Hepatocyte (in vitro differentiated cells): ENCODE data around the gene PCDHB14.

Experiments used
- EZH2phosphoT487 ChIP-seq: fragments of 200-600 bp; sonication (generic); IDR thresholded peaks from one replicate; pipeline ENCODE4 v1.6.1; 2018; ENCODE audit warnings: antibody characterized with exemption, mild to moderate bottlenecking, low read depth, moderate library complexity; ENCODE audit not compliant: unreplicated experiment, severe bottlenecking
- TF ChIP-seq, protein P1 (sequence below): fragments of 200-600 bp; sonication (generic); IDR thresholded peaks from 2 replicates; pipeline ENCODE4 v1.5.1; 2016; ENCODE audit warnings: antibody characterized with exemption, mild to moderate bottlenecking; ENCODE audit not compliant: poor library complexity

DNA sequence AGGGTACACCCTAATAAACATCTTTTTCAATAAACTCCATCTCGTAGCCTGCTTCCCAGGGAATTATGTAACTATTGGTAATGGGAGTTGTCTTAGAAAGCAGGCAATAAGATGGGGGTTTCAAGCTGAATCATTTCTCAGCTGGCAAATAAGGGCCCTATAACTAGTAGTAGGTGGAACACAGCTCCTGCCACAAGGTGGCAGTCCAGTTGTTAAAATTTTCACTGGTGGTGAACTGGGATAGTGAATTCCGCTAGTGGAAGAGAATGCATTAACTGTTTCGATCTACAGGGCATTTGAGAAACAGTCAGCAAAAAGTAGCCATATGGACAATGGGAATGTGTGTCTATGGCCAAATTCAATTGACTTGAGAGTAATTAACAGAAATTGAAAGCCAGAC, 49.8 kb downstream of the PCDHB14 start:
- TF ChIP-seq EZH2phosphoT487 = no peak
- TF ChIP-seq, protein P1, sequence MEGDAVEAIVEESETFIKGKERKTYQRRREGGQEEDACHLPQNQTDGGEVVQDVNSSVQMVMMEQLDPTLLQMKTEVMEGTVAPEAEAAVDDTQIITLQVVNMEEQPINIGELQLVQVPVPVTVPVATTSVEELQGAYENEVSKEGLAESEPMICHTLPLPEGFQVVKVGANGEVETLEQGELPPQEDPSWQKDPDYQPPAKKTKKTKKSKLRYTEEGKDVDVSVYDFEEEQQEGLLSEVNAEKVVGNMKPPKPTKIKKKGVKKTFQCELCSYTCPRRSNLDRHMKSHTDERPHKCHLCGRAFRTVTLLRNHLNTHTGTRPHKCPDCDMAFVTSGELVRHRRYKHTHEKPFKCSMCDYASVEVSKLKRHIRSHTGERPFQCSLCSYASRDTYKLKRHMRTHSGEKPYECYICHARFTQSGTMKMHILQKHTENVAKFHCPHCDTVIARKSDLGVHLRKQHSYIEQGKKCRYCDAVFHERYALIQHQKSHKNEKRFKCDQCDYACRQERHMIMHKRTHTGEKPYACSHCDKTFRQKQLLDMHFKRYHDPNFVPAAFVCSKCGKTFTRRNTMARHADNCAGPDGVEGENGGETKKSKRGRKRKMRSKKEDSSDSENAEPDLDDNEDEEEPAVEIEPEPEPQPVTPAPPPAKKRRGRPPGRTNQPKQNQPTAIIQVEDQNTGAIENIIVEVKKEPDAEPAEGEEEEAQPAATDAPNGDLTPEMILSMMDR = no peak
